ENCODE data around the gene FLRT1.

GRCh38 chr11:64007160-64007628, 28.5 kb upstream of the FLRT1 start:
- TF ChIP-seq, protein P1, sequence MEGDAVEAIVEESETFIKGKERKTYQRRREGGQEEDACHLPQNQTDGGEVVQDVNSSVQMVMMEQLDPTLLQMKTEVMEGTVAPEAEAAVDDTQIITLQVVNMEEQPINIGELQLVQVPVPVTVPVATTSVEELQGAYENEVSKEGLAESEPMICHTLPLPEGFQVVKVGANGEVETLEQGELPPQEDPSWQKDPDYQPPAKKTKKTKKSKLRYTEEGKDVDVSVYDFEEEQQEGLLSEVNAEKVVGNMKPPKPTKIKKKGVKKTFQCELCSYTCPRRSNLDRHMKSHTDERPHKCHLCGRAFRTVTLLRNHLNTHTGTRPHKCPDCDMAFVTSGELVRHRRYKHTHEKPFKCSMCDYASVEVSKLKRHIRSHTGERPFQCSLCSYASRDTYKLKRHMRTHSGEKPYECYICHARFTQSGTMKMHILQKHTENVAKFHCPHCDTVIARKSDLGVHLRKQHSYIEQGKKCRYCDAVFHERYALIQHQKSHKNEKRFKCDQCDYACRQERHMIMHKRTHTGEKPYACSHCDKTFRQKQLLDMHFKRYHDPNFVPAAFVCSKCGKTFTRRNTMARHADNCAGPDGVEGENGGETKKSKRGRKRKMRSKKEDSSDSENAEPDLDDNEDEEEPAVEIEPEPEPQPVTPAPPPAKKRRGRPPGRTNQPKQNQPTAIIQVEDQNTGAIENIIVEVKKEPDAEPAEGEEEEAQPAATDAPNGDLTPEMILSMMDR (IDR thresholded peaks at IDR 0.05; ENCODE audit: low read depth, low read length, missing input control): no peak
- TF ChIP-seq FOXA1 (IDR thresholded peaks at IDR 0.05) (no peak), TAF1 (conservative IDR thresholded peaks at IDR 0.05) (no peak), SP1 (IDR thresholded peaks at IDR 0.05) (no peak), RAD21 (IDR thresholded peaks at IDR 0.05) (no peak), ZBTB33 (IDR thresholded peaks at IDR 0.05) (no peak), YY1 (IDR thresholded peaks at IDR 0.05) (no peak), MAX (IDR thresholded peaks at IDR 0.05) (no peak), RXRA (IDR thresholded peaks at IDR 0.05) (no peak), GABPA (IDR thresholded peaks at IDR 0.05 in 1 of 2, conservative IDR thresholded peaks at IDR 0.05 in 1 of 2) (no peak)
